ENCODE measurements around the gene TRIM46. TPM values are rescaled to one million over a fixed set of nuclear protein-coding genes. Genes with fewer than 3 reads are reported as not detected.
"Not testable (repeated sequence)": the region's sequence is repeated elsewhere in the genome, so short reads cannot be mapped to it uniquely, and the experiment has no call there.

The TRIM46 gene
- total RNA-seq, 4 donors from 2014 or later, result 6.0 to 20.4 (median 12.7) TPM

GRCh38 chr1:155188268-155188667, 14.6 kb downstream of the TRIM46 start:
- Histone ChIP-seq H3K9me3 (no peaks in the 10 kb centered on the region), H3K27me3 (no peaks in the 10 kb centered on the region), H3K36me3 (no peaks in the 10 kb centered on the region), H3K27ac (peak overlapping the region in 1 of 4 donors; percentile 73), H3K4me3 (no peak overlapping the region), H3K4me1 (peaks cover 0 to 39% (median 18%) of the 10 kb centered on the region in 4 donors)
- TF ChIP-seq, protein P1, sequence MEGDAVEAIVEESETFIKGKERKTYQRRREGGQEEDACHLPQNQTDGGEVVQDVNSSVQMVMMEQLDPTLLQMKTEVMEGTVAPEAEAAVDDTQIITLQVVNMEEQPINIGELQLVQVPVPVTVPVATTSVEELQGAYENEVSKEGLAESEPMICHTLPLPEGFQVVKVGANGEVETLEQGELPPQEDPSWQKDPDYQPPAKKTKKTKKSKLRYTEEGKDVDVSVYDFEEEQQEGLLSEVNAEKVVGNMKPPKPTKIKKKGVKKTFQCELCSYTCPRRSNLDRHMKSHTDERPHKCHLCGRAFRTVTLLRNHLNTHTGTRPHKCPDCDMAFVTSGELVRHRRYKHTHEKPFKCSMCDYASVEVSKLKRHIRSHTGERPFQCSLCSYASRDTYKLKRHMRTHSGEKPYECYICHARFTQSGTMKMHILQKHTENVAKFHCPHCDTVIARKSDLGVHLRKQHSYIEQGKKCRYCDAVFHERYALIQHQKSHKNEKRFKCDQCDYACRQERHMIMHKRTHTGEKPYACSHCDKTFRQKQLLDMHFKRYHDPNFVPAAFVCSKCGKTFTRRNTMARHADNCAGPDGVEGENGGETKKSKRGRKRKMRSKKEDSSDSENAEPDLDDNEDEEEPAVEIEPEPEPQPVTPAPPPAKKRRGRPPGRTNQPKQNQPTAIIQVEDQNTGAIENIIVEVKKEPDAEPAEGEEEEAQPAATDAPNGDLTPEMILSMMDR (IDR thresholded peaks at IDR 0.05), result no peak
- no peak for TF ChIP-seq POLR2A (IDR thresholded peaks at IDR 0.05)
- no peak for TF ChIP-seq EP300 (IDR thresholded peaks at IDR 0.05)
- no peak for DNase-seq (ENCODE audit: low spot score in 2 of 2)
- WGBS, 2 donors, result 71 to 93% methylated on average over 3 to 10 of the region's 14 CpGs

DNA sequence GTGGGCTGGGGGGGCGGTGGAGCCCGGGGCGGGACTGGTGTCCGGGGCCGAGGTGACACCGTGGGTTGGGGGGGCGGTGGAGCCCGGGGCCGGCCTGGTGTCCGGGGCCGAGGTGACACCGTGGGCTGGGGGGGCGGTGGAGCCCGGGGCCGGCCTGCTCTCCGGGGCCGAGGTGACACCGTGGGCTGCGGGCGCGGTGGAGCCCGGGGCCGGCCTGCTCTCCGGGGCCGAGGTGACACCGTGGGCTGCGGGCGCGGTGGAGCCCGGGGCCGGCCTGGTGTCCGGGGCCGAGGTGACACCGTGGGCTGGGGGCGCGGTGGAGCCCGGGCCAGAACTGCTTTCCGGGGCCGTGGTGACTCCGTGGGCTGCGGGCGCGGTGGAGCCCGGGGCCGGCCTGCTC, 16.3 kb downstream of the TRIM46 start:
- not testable (repeated sequence) for H3K4me3 ChIP-seq; DNase-seq (ENCODE audit: low spot score in 2 of 2); H3K27ac ChIP-seq; H3K27me3 ChIP-seq; H3K9me3 ChIP-seq; H3K36me3 ChIP-seq
- 90 to 97% methylated on average over 4 to 19 of the region's 45 CpGs for WGBS, 2 donors
- peaks cover 0 to 51% (median 20%) of the 10 kb centered on the region in 4 donors for H3K4me1 ChIP-seq

DNA sequence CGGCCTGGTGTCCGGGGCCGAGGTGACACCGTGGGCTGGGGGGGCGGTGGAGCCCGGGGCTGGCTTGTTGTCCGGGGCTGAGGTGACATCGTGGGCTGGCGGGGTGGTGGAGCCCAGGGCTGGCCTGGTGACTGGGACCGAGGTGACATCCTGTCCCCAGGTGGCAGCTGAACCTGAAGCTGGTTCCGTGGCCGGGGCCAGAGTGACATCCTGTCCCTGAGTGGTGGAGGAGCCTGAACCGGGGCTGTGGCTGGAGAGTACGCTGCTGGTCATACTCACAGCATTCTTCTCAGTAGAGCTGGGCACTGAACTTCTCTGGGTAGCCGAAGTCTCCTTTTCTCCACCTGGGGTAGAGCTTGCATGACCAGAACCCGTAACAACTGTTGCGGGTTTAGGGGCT, 18.3 kb downstream of the TRIM46 start:
- H3K27me3 ChIP-seq, result no peaks in the 10 kb centered on the region
- 86 to 92% methylated on average over 7 to 9 of the region's 17 CpGs for WGBS, 2 donors
- no peaks in the 10 kb centered on the region for H3K9me3 ChIP-seq
- TF ChIP-seq, protein P1 (IDR thresholded peaks at IDR 0.05), result no peak
- no peak for TF ChIP-seq POLR2A (IDR thresholded peaks at IDR 0.05)
- no peak for TF ChIP-seq EP300 (IDR thresholded peaks at IDR 0.05)
- H3K27ac ChIP-seq, result peak overlapping the region in 3 of 4 donors; percentile 86 to 97 (median 96)
- H3K4me1 ChIP-seq, result peaks cover 0 to 54% (median 20%) of the 10 kb centered on the region in 4 donors
- H3K36me3 ChIP-seq, result peaks cover 0 to 13% (median 0%) of the 10 kb centered on the region in 3 donors
- H3K4me3 ChIP-seq, result no peak overlapping the region
- no peak for DNase-seq (ENCODE audit: low spot score in 2 of 2)

DNA sequence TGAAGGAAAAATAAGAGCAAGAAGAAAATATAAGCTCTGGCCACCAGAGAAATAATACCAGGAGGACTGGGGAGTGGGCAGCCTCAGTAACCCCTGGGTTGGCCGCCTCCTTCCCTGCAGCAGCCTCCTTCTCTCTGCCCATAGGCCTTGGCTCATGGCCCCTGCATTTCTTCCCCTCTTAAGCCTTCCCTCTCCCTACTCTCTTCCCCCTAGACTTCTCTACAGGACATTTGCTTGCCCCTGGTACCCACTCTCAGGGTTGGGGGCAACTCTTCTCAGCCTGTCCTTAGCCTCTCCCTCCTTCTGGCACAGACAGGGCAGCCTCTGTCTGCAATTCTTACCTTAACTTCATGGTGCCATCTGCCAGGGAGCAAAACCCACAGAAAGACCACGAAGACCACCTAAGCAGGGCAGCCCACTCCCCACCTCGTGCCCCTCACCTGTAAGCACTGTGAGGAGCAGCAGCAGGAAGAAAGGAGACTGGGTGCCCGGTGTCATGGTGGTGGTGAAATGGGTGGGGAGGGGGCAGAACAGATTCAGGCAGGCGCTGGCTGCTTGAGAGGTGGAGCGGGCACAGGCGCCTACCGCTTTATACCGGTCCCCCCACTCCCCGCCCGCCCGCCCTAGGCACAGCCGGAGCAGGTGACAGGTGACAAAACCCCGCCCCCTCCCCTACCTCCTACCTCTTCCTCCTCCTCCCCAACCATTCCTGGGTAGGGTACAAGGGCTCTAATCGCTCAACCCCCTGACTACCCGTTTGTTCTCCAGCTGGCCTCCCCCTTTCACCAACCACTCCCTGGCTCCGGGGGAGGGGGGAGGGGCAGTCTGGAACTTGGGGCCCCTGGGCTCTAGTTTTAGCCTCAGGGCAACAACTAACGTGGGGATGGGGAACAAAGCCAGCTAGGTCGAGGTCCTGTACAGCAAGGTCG, 19.0 kb downstream of the TRIM46 start:
- Histone ChIP-seq H3K4me1 (peaks cover 0 to 52% (median 20%) of the 10 kb centered on the region in 4 donors), H3K9me3 (no peaks in the 10 kb centered on the region), H3K4me3 (peak overlapping the region; percentile 50 to 56 (median 54)), H3K27ac (peak overlapping the region; percentile 86 to 97 (median 92)), H3K27me3 (no peaks in the 10 kb centered on the region), H3K36me3 (peaks cover 0 to 20% (median 0%) of the 10 kb centered on the region in 3 donors)
- 41 to 42% methylated on average over 17 to 20 of the region's 20 CpGs for WGBS, 2 donors
- DNase-seq (ENCODE audit: low spot score in 2 of 2), result no peak
- no peak for TF ChIP-seq POLR2A (IDR thresholded peaks at IDR 0.05)
- TF ChIP-seq EP300 (IDR thresholded peaks at IDR 0.05), result no peak
- TF ChIP-seq, protein P1 (IDR thresholded peaks at IDR 0.05), result no peak

DNA sequence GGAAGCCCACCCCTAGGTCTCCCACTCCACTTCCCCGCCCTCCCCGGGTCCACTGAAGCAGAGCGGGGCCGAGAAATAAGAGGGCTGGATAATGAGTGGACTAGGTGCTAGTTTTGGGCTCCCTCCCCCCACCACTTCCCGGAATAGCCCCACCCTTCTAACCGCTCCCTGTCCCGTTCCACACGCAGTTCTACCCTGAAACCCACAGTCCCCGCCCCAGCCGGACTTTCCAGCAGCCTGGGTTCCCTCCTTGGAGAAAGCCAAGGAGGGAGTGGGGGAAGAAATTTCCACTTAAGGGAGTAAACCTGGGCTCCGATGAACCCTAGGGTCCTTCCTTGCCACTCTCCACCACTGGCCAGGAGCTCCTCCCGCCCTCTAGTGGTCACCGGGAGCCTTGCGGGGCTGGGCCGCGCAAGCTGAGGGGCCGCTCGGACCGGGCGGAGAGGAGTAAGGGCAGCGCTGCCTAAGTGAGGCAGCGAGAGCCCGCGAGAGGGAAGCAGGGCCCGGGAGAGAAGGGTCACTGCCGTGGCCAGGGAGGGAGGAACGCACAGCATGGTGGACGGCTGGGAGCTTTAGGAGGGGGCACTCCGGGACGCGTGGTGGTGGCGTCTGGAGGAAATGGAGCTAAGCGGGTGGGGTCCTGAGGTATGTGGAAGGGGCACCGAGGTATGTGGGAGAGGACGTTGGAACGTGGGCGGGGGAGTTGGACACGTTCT, 19.8 kb downstream of the TRIM46 start:
- WGBS, 2 donors, result 0 to 1% methylated on average over 38 of the region's 38 CpGs
- Histone ChIP-seq H3K4me1 (peaks cover 0 to 52% (median 20%) of the 10 kb centered on the region in 4 donors), H3K27ac (peak overlapping the region; percentile 86 to 97 (median 92)), H3K4me3 (peak overlapping the region; percentile 50 to 56 (median 54)), H3K9me3 (no peaks in the 10 kb centered on the region), H3K27me3 (no peaks in the 10 kb centered on the region), H3K36me3 (peaks cover 0 to 28% (median 0%) of the 10 kb centered on the region in 3 donors)
- DNase-seq (ENCODE audit: low spot score in 2 of 2), result peak; percentile 81 to 85
- peak; percentile 56 to 61 for TF ChIP-seq POLR2A (IDR thresholded peaks at IDR 0.05)
- TF ChIP-seq, protein P1 (IDR thresholded peaks at IDR 0.05), result peak; percentile 96 to 99 (median 98)
- peak; percentile 26 to 87 for TF ChIP-seq EP300 (IDR thresholded peaks at IDR 0.05)

- peak overlapping the region; percentile 50 to 56 (median 54) for H3K4me3 ChIP-seq
Measured at GRCh38 chr1:155193991-155194240, 20.3 kb downstream of the TRIM46 start.

More at GRCh38 chr1:155193991-155194240, 20.3 kb downstream of the TRIM46 start:
- H3K9me3 ChIP-seq; H3K27me3 ChIP-seq; DNase-seq (ENCODE audit: low spot score in 2 of 2): not testable (repeated sequence)
- Histone ChIP-seq H3K36me3 (peaks cover 0 to 33% (median 0%) of the 10 kb centered on the region in 3 donors), H3K27ac (peak overlapping the region; percentile 86 to 97 (median 92)), H3K4me1 (peaks cover 0 to 52% (median 20%) of the 10 kb centered on the region in 4 donors)
- WGBS, 2 donors, result 1 to 3% methylated on average over 16 of the region's 16 CpGs

All from tibial nerve (tissue), 4 donors.